ENCODE data around the gene KHDC4. TPM values are rescaled to one million over a fixed set of nuclear protein-coding genes. Genes with fewer than 3 reads are reported as not detected.

KHDC4 gene
- total RNA-seq, 1 donor from 2014 or later, result 30.7 TPM

- no peak for DNase-seq (ENCODE audit: low spot score)
Measured at GRCh38 chr1:155872527-155872926, 61.7 kb downstream of the KHDC4 start.

- DNase-seq (ENCODE audit: low spot score), result no peak
Measured at GRCh38 chr1:155871390-155871789, 62.8 kb downstream of the KHDC4 start.

- DNase-seq (ENCODE audit: low spot score), result no peak
Measured at GRCh38 chr1:155867766-155868165, 66.4 kb downstream of the KHDC4 start.

- no peak for DNase-seq (ENCODE audit: low spot score)
Measured at GRCh38 chr1:155864393-155864792, 69.8 kb downstream of the KHDC4 start.

Small RNA genes within 50 kb of the gene (microRNA-seq; reads per million reads assigned to microRNA genes)
- gene MIR6738 (ENCODE audit: borderline number of aligned reads), result not detected

Other genes with a start within 250 kb of the KHDC4 start
- 62.5 TPM for gene YY1AP1, start 245.6 kb downstream of the KHDC4 start, total RNA-seq
- 94.6 TPM for gene DAP3, start 245.3 kb downstream of the KHDC4 start, total RNA-seq
- 53.0 TPM for gene GON4L, start 77.2 kb downstream of the KHDC4 start, total RNA-seq
- 6.1 TPM for gene SYT11, start 74.8 kb downstream of the KHDC4 start, total RNA-seq
- 31.8 TPM for gene RIT1, start 23.1 kb downstream of the KHDC4 start, total RNA-seq
- gene RXFP4, start 7.2 kb upstream of the KHDC4 start, total RNA-seq, result not detected
- 150 TPM for gene ARHGEF2, start 44.1 kb upstream of the KHDC4 start, total RNA-seq
- gene SSR2, start 86.5 kb upstream of the KHDC4 start, total RNA-seq, result 179 TPM
- gene UBQLN4, start 119.4 kb upstream of the KHDC4 start, total RNA-seq, result 30.0 TPM
- 65.5 TPM for gene LAMTOR2, start 120.4 kb upstream of the KHDC4 start, total RNA-seq
- not detected for gene RAB25, start 126.7 kb upstream of the KHDC4 start, total RNA-seq
- 0.58 TPM for gene MEX3A, start 148.1 kb upstream of the KHDC4 start, total RNA-seq
- gene LMNA, start 180.3 kb upstream of the KHDC4 start, total RNA-seq, result 901 TPM
- 31.9 TPM for gene SEMA4A, start 219.2 kb upstream of the KHDC4 start, total RNA-seq